ENCODE measurements around the gene TMEM229A.
"Not testable (repeated sequence)": the region's sequence is repeated elsewhere in the genome, so short reads cannot be mapped to it uniquely, and the experiment has no call there.

The TMEM229A gene

DNA sequence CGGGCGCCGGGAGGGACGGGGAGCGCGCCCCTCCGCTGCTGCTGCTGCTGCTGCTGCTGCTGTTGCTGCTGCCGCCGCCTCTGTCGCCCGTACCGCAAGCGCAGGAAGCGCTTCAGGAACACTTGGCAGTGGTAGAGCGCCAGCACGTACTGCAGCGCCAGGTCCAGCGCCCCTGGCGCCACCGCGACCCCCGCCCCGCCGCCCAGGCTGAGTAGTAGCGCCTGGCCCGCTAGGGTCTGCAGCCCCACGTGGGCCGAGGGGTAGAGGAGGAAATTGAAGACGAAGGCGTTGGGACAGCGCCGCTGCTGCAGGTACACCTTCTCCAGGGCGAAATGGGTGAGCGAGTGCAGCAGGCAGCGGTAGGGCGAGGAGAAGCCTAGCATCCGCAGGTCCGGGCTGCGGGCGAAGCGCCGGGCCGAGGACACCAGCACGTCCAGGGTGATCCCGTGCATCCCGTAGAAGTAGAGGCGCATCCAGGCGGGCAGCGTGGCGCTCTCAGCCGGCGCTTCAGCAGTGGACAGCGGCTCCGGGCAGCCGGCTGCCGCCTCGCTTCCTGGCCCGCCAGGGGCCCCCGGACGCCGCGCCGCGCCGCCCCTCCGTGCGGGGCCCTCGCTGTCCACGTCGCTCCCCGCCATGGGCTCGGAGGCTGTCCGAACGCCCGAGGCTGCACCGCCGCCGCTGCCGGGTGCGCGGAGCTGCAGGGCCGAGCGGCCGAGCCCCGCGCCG is at the start of gene TMEM229A:
TMEM229A (minus strand) TSS at position 699 of the 726 bp plus-strand sequence; CDS start at position 635, 64 bp downstream.
- peak; percentile 1 for DNase-seq (ENCODE audit: low read depth)

DNA sequence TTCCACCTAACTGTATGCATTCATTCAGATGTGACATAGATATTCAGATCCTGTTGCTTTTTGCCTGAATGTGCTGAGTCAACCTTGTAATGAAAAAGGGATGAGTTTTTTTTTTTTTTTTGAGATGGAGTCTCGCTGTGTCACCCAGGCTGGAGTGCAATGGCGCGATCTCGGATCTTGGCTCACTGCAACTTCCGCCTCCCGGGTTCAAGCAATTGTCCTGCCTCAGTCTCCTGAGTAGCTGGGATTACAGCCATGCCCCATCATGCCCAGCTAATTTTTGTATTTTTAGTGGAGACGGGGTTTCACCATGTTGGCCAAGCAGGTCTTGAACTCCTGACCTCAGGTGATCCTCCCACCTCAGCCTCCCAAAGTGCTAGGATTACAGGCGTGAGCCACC is 49.4 kb upstream of the TMEM229A start:
- not testable (repeated sequence) for DNase-seq (ENCODE audit: low read depth)

DNA sequence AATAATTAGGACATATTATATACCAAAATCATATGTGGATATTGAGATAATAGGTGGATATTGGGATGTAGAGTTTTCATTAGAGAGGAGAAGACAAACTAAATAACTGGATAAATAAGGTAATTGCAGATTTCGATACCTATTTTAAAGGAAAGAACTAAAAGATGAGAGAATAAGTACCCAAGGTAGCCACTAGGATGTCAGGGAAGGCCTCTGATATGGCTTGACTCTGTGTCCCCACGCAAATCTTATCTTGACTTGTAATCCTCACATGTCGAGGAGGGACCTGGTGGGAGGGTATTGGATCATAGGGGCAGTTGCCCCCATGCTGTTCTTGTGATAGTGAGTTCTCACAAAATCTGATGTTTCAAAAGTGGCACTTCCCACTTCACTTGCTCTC is 44.7 kb upstream of the TMEM229A start:
- no peak for DNase-seq (ENCODE audit: low read depth)

DNA sequence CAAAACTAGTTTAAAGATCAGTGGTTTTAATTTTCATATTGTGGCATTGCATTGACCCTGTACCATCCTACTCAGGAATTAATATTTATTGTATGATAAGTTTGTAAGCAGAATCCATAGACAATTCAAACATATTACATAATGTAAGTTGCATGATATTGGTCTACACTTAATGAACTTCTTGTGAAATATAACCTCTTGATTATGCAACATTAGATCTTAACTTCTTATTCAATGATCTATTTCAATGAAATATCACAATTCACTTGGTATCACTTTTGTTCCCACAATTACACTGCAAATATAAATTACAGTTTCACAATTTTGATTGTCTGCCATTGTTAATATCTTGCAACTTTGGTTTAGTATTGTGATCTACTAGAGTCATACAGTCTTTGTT is 44.0 kb upstream of the TMEM229A start:
- no peak for DNase-seq (ENCODE audit: low read depth)

- DNase-seq (ENCODE audit: low read depth): no peak
Measured at GRCh38 chr7:124074007-124074406, 41.1 kb upstream of the TMEM229A start.

DNA sequence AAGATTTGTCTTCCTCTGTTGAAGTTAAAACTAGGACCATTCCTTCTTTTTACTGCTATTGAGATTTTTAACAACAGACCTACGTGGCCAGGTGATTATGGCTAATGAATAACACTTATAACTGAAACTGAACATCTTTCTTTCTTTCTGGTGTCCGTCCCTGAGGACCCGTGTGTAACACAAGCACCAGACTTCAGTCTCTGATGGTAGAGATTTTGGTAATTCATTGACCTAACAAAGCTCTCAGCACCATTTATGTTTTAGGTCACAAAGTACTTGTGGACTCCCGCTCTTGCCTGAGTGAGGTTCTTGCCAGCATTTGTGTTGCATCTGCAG is 40.4 kb upstream of the TMEM229A start:
- DNase-seq (ENCODE audit: low read depth): no peak

DNA sequence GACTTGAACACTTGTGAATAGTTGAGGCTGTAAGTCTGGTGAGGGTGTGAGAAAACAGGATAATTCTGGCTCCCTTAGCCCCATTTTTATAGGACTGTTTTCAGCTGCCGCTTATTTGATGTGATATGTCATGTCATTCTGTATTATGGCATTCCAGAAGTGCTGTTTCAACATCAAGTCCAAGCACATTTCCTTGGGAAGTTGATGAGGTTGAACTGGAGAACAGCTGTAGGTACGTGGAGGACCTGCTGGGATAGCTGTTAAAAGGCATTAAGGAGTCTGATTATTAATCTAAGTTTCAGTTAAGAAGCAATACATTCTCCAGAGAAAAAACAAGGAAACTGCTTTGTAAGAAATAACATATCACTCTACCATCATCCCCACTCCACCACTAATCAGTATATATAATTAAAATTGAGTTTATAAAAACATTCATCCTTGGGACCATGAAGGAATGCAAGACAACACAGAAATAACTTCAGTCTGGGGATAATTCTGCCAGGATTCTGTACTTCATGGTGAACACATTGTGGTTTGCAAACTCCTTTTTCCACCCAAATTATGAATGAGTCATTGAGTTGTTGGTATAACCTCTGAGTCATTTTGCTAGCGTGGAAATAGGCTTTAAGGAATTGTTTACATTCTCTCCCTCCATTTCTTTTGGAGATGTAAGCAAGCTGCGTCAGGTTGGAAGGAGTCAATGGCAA is 39.9 kb upstream of the TMEM229A start:
- DNase-seq (ENCODE audit: low read depth): peak; percentile 26

DNA sequence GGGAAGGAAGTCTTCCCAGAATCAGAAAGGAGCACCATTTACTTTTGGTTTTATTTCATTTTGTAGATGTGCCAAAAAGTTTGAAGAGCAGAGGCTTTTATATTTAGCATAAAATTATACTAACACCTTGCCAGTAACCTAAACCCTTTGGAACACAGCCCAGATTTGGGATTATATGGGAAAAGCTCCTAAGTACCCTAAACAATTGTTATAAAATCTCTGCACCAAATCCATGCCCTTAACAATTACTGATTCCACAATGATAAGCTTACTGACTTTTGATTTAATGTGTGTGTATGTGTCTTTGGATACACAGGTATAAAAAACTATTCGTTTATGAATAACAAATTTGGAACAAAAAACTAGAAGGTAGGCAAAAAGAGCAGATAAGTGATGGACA is 39.0 kb upstream of the TMEM229A start:
- no peak for DNase-seq (ENCODE audit: low read depth)

- DNase-seq (ENCODE audit: low read depth): no peak
Measured at GRCh38 chr7:124062171-124062570, 29.3 kb upstream of the TMEM229A start.

DNA sequence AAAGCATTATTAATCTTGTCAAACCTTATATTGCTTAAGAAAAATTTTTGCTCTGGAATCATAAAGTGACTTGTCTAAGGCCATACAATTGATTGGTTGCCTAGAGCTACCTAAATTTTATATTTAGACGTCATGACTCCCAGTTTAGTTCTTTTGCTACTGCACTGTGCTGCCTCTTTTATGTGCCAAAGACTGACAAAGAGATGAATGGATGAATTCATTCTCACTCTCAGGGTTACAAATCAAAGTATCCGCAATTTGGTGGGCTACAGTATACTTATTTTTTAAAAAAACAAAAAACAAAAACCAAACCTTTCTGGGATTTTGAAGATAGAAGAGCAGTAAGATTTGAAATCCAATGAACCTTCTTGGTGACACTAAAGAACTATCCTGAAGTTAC is 27.7 kb upstream of the TMEM229A start:
- DNase-seq (ENCODE audit: low read depth): no peak

DNA sequence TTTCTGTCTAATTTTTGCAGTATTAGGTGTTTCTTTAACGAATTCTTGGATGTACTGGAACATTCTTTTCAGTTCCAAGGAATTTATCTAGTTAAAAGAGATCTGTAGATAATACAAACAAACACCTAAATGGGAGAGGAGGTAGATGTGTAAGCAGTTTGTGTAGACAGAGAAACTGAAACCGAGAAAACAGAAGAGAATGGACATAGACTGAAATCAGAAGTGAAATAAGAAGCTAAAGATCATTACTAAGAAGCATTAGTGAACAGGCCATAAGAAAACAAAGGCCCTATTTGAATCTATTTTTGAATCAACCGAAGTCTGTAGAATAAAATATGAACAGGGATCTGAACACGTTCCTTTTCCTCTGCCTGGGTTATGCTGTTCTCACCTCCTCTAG is 26.5 kb upstream of the TMEM229A start:
- DNase-seq (ENCODE audit: low read depth): no peak

DNA sequence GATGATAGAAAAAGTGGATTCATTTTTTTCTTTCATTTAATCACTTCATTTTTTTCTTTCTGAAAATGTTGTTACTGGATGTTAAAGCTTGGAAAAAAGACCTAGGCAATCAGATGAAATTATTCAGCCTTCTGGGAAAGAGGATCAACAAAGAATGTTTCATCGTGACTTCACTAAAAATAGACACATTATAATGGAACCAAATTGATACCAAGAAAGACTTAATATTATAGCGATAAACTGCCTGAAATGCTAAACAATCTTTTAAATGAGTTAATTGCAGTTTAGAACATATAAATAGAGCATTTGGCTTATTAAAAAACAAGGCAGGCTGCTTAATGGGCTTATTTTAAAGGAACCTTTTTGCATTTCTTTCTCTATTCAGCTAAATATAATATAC is 25.6 kb upstream of the TMEM229A start:
- DNase-seq (ENCODE audit: low read depth): no peak

GRCh38 chr7:124057872-124058271 is 25.0 kb upstream of the TMEM229A start:
- DNase-seq (ENCODE audit: low read depth): no peak

GRCh38 chr7:124056234-124056633 is 23.4 kb upstream of the TMEM229A start:
- no peak for DNase-seq (ENCODE audit: low read depth)

GRCh38 chr7:124051681-124052377 is 19.0 kb upstream of the TMEM229A start:
- DNase-seq (ENCODE audit: low read depth): no peak

DNA sequence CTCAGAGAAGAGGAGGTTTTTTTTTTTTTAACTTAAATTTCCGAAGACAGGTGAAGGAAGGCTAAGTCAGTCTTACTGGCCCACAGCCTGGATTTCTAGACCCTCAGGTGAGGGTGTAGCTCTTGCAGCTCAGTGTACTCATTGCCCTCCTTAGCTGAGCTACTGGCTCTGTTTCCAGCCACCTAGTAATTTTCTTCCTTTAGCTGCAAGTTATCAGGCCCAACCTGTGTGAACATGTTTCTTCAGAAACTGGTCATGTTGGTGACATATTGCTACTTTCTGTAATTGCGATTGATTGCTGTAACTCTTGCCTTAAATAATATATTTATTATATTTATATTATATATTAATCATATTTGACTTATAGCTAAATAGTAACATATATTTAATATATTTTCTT is 10.0 kb upstream of the TMEM229A start:
- DNase-seq (ENCODE audit: low read depth): no peak

- no peak for DNase-seq (ENCODE audit: low read depth)
Measured at GRCh38 chr7:124041439-124041838, 8.6 kb upstream of the TMEM229A start.

- not testable (repeated sequence) for DNase-seq (ENCODE audit: low read depth)
Measured at GRCh38 chr7:124037902-124038301, 5.0 kb upstream of the TMEM229A start.

DNA sequence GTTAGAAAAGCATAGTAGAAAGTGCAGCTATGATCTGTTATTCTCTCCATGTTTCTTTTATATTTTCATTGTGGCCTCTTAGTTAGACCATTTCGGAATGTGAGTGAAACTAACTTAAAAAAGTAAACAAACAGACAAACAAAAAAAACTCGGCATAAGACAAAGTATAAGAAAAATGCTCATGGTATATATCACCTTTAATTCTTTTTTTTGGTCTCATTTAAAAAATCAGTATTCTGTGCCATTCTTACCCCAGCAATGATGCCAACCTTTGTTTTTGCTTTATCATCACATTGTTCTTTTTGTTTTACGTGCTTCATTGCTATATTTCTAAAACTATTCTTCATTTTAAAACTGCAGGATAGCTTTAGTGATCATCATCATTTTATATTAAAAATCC is 2.8 kb upstream of the TMEM229A start:
- no peak for DNase-seq (ENCODE audit: low read depth)

- no peak for DNase-seq (ENCODE audit: low read depth)
Measured at GRCh38 chr7:124034754-124035100, 1.9 kb upstream of the TMEM229A start.

GRCh38 chr7:124033807-124034753 is 1.2 kb upstream of the TMEM229A start:
- DNase-seq (ENCODE audit: low read depth): no peak
